HG03196 (cell line): ENCODE results near the gene PHLDA2.
"Not testable (repeated sequence)": the region's sequence is repeated elsewhere in the genome, so short reads cannot be mapped to it uniquely, and the experiment has no call there.

ENCODE experiments used
- ATAC-seq: cut with Tn5 transposase; IDR thresholded peaks from one replicate; pipeline ENCODE4 v1.9.1; 2021; ENCODE audit not compliant: unreplicated experiment

Gene PHLDA2

GRCh38 chr11:2945031-2945756 is 16.0 kb upstream of the PHLDA2 start:
- ATAC-seq: no peak

GRCh38 chr11:2944530-2944929 is 15.3 kb upstream of the PHLDA2 start:
- no peak for ATAC-seq

GRCh38 chr11:2943711-2944118 is 14.5 kb upstream of the PHLDA2 start:
- no peak for ATAC-seq

DNA sequence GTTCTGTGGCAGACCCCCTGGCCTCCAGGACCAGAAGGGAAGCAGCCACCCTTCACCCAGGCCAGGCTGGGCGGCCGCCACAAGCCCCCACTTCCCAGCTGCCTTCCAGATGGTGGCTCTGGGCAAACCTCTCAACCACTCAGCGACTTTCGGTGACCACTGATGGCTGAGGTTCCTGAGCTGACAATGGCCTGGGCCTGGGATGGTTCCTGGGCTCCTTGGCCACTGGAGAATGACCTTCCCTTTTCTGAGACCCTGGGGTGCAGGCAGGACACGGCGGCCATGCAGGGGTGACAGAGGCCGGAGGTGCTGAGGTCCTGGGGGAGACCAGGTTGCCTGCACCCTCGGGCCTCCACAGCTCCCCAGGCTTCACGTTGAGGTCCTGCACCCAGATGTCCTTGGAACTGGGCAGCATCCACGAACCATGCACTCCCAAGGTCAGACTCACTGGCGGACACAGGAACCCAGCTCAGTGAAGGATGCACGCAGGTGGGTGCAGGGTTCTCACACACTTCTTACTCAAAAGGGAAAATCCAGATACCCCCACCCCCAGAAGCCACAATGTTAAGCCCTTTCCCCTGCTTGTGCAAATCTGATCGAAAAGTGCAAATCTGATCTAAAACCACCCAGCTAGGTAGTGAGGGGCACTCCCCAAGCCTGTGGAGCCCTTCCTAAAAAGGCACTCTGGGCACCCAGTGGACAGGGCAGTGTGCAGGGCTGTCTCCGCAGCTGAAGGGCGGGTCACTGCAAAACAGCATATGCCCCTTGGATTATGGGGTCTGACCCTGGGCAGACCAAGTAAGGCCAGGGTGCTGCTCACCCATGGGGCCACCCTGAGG is 13.9 kb upstream of the PHLDA2 start:
- ATAC-seq: no peak

DNA sequence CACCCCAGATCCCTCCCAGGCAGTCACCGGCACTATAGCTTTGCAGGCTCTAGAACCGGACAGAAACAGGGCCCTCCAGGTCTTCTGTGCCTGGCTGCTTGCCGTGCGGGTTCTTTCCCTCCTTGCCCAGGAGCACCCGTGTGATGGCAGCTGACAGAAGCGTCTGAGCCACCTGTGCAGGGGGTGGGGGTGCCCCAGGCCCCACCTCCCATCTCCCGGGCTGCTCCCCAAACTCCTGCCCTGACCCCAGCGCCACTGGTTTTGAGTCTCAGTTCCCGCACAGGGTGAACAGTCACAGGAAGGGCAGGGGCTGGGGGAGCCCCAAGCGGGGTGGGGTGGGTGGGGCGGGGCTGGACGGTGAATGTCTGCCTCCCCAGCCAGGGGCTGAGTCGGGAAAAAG is 13.2 kb upstream of the PHLDA2 start:
- ATAC-seq: no peak

DNA sequence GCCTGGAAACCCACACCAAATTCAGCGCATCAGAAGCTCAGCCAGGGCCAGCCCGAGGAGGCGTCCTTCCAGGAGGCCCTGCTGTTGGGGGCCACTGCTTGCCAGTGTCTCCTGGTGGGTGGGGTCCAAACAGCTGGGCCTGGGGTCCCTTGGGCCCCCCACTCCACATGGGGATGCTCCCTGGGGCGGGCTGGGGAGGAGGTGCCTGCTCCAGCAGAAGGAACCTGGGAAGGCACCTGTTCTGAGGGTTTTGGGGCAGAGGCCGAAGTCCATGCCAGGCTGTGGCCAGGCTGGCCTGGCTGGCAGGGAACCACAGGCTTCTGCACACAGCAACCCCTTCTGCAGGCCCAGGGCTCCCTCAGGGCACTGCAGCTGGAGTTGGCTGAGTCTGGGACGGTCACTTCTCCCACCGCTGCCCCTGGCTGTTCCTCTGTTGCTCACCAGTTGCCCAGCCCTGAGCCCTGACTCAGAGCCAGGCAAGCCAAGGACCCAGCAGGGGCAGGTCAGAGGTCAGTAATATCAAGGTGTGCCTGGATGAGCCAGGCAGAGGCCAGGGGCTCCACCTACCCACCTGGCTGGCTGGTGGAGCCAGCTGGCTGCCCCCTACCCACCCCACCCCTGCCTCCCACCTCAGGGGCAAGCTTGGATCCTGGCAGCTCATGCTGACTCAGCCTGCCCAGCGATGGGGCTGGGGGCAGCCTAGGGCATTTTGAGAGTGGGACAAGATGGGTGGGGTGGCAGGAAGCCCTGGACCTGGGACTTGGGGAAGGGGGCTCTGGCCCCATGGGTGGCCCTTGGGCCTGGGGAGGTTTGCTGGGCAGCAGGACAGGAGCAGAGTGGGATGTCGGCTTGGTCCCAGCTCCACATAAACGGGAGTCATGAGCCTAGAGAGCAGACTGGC is 12.0 kb upstream of the PHLDA2 start:
- no peak for ATAC-seq

DNA sequence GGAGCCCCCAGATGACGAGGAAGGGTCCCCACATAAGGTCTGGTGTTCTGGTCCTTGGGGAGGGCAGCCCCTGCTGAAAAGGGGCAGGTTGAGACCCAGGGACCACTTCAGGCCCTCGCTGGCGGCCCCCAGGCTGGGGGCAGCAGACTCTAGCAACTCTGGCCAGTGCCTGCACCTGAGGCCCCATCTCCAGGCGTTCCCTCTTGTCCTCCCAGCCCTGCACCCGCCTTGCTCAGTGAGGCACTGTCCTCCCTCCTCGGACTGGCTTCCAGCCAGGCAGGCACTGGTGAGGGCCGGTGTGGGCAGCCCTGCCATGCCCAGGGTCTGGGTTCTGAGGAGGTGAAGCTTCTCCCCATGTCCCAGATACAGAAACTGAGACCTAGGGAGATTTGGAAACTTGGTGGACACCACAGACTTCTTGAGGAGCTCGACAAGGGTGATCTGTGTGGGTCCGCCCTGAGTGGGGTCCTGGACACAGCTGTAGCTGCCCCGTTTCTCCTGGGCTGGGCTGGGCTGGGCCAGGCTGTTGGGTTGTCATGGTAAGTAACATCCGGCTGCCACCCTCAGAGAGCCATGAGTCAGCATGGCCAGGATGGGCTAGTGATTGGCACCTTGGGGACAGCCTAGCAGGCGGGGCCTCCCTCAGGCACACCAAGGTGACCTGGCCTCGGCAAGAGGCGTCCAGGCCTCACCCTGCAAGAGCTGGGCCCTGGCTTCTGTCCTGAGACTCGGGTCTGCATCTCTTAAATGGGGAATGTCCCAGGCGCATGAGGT is 11.1 kb upstream of the PHLDA2 start:
- ATAC-seq: no peak

GRCh38 chr11:2938458-2939418 is 9.5 kb upstream of the PHLDA2 start:
- ATAC-seq: not testable (repeated sequence)

DNA sequence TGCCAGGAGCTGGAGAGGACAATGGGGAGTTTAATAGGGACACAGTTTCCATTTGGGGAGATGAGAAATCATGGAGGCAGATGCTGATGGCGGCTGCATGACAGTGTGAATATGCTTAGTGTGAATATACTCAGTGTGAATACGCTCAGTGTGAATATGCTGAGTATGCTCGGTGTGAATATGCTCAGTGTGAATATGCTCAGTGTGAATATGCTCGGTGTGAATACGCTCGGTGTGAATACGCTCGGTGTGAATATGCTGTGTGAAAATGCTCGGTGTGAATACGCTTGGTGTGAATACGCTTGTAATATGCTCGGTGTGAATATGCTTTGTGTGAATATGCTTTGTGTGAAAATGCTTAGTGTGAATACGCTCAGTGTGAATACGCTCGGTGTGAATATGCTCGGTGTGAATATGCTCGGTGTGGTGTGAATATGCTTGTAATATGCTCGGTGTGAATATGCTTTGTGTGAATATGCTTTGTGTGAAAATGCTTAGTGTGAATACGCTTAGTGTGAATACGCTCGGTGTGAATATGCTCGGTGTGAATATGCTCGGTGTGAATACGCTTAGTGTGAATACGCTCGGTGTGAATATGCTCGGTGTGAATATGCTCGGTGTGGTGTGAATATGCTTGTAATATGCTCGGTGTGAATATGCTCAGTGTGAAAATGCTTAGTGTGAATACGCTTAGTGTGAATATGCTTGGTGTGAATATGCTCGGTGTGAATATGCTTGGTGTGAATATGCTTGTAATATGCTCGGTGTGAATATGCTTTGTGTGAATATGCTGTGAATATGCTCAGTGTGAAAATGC is 8.6 kb upstream of the PHLDA2 start:
- ATAC-seq: not testable (repeated sequence)

DNA sequence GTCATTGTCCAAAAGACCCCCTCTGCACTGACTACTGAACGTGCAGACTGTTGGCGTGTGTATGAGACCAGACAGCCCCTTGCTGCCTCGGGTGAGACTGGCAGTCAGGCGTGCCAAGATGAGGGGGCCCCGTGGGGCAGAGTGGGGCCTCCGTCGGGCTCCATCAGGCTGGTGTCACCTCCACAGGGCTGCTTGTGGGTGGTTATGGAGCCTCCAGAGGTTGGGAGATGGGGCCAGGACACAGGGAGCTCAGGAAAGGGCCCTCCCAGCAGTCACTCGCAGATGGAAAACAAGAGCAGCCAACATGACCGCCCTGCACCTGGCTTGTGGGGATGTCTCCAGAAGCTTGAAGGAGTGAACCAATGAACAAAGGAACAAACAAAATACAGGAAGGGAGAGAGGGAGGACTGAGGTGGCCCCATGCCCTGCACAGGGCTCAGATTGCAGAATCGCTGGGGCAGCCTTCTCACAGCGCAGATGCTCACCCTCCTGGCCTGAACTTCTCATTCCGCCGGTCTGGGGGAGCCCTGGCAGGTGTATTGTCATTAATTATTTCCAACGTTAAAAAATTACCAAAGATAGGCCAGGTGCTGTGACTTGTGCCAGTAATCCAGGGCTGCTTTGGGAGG is 5.5 kb upstream of the PHLDA2 start:
- ATAC-seq: no peak

GRCh38 chr11:2934021-2934550 is 4.9 kb upstream of the PHLDA2 start:
- ATAC-seq: no peak

- ATAC-seq: peak; percentile 35
These were observed 4.3 kb upstream of the PHLDA2 start for GRCh38 chr11:2933375-2934020.

DNA sequence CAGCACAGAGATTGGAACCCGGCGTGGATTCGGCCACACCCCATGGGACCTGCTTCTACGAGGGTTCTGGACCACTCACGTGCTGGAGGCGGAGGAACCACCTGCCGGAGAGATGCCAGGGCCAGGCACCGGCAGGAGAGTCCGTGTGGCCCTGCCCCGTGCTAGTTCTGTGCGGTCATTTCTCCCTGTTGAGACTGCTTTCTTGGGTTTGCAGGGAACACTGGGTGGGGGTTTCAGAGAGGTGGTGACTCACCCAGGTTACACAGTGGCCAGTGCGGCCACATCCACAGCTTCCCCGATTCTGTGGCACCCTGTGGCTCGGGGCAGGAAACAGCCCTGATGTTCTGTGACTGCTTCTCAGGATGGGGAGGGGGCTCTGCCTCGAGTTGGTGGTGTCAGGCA is 3.6 kb upstream of the PHLDA2 start:
- no peak for ATAC-seq

DNA sequence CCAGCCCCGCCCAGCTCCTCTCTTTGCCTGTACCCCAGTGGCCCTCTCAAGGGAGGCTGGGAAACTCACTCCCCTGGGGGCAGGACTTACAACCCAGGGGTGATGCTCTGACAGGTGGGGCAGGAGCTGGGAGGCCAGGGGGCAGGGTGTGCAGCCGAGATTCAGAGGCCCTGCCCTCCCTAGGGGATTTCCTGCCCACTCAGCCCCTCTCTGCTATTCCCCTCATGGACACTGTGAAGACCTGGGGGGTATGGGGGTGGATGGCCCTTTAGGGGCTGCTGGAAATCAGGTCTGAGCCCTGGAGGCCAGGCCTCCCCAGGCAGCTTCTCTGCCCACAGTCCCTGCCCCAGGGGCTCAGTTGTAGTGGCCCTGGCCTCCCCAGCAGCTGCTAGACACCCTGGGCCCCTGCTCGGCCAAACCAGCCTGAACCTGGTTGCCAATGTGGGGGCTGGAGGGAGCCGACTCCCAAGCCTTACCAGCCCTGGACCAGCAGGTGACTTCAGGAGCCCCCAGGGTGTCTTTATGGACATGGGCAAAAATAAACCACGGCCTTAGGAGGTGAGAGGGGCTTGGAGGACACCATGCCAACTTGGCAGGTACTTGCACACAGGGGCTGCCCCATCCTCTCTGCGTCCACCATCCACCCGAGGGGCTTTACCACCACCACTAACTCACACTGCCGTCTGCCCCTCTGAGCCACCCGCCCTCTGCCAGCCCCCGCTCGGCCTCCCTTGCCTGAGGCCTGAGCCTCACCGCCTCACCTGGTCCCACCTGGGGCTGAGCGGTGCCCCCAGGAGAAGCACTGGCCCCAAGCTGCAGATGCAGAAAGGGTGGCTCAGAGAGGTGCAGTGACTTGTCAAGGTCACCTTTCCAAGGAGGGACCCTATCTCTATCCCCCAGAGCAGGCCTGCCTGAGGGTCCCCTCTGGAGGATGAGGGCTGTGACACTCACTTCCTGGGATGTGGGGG is 2.8 kb upstream of the PHLDA2 start:
- ATAC-seq: no peak

DNA sequence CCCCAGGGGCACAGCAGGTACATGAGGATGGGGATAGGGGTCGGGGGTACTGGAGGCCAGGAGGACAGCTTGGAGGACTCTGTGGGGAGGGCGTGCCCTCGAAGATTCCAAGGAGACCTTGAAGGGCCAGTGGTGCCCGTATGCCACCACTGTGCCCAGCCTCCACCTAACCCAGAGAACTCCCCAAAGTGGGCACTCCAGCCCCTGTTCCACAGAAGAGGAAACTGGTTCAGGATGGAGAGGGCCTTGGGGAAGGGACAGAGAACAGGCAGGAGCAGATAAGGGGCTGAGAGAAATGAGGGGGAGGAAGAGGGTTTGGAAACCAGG is 2.2 kb upstream of the PHLDA2 start:
- no peak for ATAC-seq

DNA sequence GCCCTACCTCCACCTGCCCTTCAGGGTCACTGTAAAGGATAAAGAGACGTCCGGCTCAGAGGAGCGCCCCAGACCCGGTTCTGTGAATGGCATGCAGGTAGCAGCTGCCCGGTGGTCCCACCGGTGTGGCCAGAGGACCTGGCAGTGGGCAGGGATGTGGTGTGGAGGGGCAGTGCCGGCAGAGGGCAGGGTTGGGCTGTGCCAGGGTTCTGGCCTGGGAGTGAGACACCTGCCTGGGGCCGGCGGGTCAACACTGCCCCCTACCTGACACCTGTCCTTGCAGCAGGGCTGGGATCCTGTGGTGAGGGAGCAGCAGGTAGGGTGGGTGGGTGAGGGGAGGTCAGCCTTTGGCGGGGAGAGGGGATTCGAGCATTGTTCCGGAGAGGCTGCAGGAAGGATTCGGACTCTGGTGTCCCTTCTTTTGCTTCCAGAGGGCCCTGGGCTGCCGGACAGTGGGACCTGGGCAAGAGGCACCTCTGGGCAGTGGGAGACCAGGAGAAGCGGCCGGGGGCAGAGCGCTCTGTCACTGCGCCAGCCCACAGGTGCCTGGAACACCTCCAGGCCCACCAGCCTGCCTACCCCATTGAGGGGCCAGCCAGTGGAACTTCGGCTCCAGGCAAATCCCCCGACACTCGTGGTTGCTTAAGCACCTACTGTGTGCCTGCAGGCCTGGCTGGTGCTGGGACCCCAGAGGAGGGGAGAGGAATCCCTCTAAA is 1.6 kb upstream of the PHLDA2 start:
- peak; percentile 46 for ATAC-seq
